SK-N-SH treated with all-trans-retinoic acid at 6 μM for 48 hours (cell line): ENCODE data around the gene ARL11.

ENCODE experiments used
- ARNTL ChIP-seq: fragments of 450-650 bp; formaldehyde crosslinking; IDR thresholded peaks from 2 replicates; pipeline ENCODE4 v1.5.0; 2020; ENCODE audit warnings: low read depth, mild to moderate bottlenecking, moderate library complexity, borderline replicate concordance
- CREB5 ChIP-seq: fragments of 250-450 bp; sonication (Bioruptor Pico); IDR thresholded peaks from 2 replicates; pipeline ENCODE4 v1.5.1; 2020; ENCODE audit warnings: low read depth, mild to moderate bottlenecking, moderate library complexity
- CSDC2 ChIP-seq: fragments of 250-450 bp; sonication (Bioruptor Pico); IDR thresholded peaks from 2 replicates; pipeline ENCODE4 v1.5.0; 2020; ENCODE audit warnings: mild to moderate bottlenecking, moderate library complexity
- PATZ1 ChIP-seq: fragments of 250-450 bp; sonication (Bioruptor Pico); IDR thresholded peaks from 2 replicates; pipeline ENCODE4 v1.8.0; 2020; ENCODE audit warnings: mild to moderate bottlenecking, moderate library complexity, borderline replicate concordance
- RARB ChIP-seq: fragments of 250-450 bp; sonication (Bioruptor Pico); IDR thresholded peaks from 2 replicates; pipeline ENCODE4 v1.8.0; 2021; ENCODE audit warnings: mild to moderate bottlenecking, moderate library complexity
- TCF4 ChIP-seq: fragments of 250-450 bp; sonication (Bioruptor Pico); IDR thresholded peaks from 2 replicates; pipeline ENCODE4 v1.8.0; 2021; ENCODE audit warnings: mild to moderate bottlenecking, moderate library complexity, borderline replicate concordance
- TOX ChIP-seq: fragments of 250-450 bp; sonication (Bioruptor Pico); IDR thresholded peaks from 2 replicates; pipeline ENCODE4 v1.8.0; 2021; ENCODE audit warnings: mild to moderate bottlenecking, moderate library complexity, borderline replicate concordance
- ZC3H10 ChIP-seq: fragments of 250-450 bp; sonication (Bioruptor Pico); IDR thresholded peaks from 2 replicates; pipeline ENCODE4 v1.5.1; 2021; ENCODE audit warnings: mild to moderate bottlenecking, moderate library complexity
- ZFP3 ChIP-seq: fragments of 250-450 bp; sonication (Bioruptor Pico); IDR thresholded peaks from 2 replicates; pipeline ENCODE4 v1.5.0; 2020; ENCODE audit warnings: mild to moderate bottlenecking, moderate library complexity
- ZFP30 ChIP-seq: fragments of 450-650 bp; formaldehyde crosslinking; IDR thresholded peaks from 2 replicates; pipeline ENCODE4 v1.5.0; 2022; ENCODE audit warnings: mild to moderate bottlenecking, moderate library complexity
- ZNF565 ChIP-seq: fragments of 450-650 bp; formaldehyde crosslinking; conservative IDR thresholded peaks from 2 replicates; pipeline ENCODE4 v1.5.0; 2020; ENCODE audit warnings: low read depth, mild to moderate bottlenecking, moderate library complexity
- ZNF70 ChIP-seq: fragments of 450-650 bp; formaldehyde crosslinking; IDR thresholded peaks from 2 replicates; pipeline ENCODE4 v1.5.0; 2020; ENCODE audit warnings: mild to moderate bottlenecking, moderate library complexity

GRCh38 chr13:49641801-49642291 is 13.5 kb downstream of the ARL11 start:
- TF ChIP-seq CSDC2 (CRISPR knock-in tag) (no peak), ZNF565 (CRISPR knock-in tag) (no peak), CREB5 (CRISPR knock-in tag) (no peak), PATZ1 (CRISPR knock-in tag) (no peak), TOX (no peak), RARB (no peak), ZFP3 (CRISPR knock-in tag) (no peak), ZC3H10 (CRISPR knock-in tag) (no peak), ZNF70 (CRISPR knock-in tag) (no peak), TCF4 (CRISPR knock-in tag) (no peak), ZFP30 (CRISPR knock-in tag) (no peak), ARNTL (CRISPR knock-in tag) (no peak)
